Measurements from ENCODE around the gene LSS. TPM values are rescaled to one million over a fixed set of nuclear protein-coding genes. Genes with fewer than 3 reads are reported as not detected.

The LSS gene
- total RNA-seq, 4 donors from 2014 or later = 55.5 to 131 (median 115) TPM

DNA sequence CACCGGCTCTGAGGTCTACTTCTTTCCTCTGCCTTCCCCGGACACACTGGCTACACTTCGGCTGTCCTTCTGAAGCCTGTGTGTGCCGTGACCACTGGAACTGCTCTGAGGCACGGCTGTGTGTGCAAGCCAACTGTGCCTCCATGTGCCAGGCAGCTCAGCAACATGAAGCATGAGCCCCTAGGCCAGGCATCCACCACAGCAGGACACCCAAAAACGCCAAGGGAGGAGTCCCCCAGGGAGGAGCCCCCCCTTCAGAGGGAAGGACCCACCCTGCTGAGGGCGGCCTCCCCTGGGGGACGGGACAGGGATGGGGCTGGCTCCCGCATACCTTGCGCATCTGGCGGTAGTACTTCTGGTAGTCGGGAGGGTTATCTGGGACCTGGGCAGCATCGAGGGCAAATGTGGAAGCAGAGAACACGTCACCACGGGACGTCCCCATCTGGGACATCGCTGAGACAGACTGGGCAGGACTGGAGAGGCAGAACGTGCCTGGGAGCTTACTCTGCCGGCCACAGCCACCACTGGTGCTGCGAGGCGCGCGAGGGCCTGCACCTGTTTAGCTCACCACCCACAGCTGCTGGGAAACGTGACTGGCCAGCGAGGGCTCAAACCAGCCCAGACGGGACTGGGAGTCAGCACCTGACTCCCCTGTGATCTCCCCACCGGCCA lies 20.5 kb downstream of the LSS start:
- WGBS, 2 donors = 89 to 90% methylated on average over 2 to 10 of the region's 27 CpGs
- H3K4me3 ChIP-seq = no peak overlapping the region
- H3K36me3 ChIP-seq = peaks cover 40 to 100% (median 51%) of the 10 kb centered on the region in 3 donors
- no peaks in the 10 kb centered on the region for H3K9me3 ChIP-seq
- no peak for TF ChIP-seq POLR2A (IDR thresholded peaks at IDR 0.05)
- no peak for TF ChIP-seq CTCF (IDR thresholded peaks at IDR 0.05)
- H3K4me1 ChIP-seq = no peaks in the 10 kb centered on the region
- no peak overlapping the region for H3K27ac ChIP-seq
- intact Hi-C loops (cut with DNase I) = no loop called here
- no peaks in the 10 kb centered on the region for H3K27me3 ChIP-seq
- no peak for DNase-seq

- intact Hi-C loops (cut with DNase I) = no loop called here
- DNase-seq = no peak
- Histone ChIP-seq H3K9me3 (no peaks in the 10 kb centered on the region), H3K27me3 (no peaks in the 10 kb centered on the region), H3K36me3 (peaks cover 34 to 100% (median 50%) of the 10 kb centered on the region in 3 donors), H3K27ac (no peak overlapping the region), H3K4me3 (no peak overlapping the region), H3K4me1 (no peaks in the 10 kb centered on the region)
- no peak for TF ChIP-seq POLR2A (IDR thresholded peaks at IDR 0.05)
- TF ChIP-seq CTCF (IDR thresholded peaks at IDR 0.05) = no peak
- 100% methylated on average over 1 to 3 of the region's 21 CpGs for WGBS, 2 donors
Measured at GRCh38 chr21:46207006-46207919, 21.3 kb downstream of the LSS start.

DNA sequence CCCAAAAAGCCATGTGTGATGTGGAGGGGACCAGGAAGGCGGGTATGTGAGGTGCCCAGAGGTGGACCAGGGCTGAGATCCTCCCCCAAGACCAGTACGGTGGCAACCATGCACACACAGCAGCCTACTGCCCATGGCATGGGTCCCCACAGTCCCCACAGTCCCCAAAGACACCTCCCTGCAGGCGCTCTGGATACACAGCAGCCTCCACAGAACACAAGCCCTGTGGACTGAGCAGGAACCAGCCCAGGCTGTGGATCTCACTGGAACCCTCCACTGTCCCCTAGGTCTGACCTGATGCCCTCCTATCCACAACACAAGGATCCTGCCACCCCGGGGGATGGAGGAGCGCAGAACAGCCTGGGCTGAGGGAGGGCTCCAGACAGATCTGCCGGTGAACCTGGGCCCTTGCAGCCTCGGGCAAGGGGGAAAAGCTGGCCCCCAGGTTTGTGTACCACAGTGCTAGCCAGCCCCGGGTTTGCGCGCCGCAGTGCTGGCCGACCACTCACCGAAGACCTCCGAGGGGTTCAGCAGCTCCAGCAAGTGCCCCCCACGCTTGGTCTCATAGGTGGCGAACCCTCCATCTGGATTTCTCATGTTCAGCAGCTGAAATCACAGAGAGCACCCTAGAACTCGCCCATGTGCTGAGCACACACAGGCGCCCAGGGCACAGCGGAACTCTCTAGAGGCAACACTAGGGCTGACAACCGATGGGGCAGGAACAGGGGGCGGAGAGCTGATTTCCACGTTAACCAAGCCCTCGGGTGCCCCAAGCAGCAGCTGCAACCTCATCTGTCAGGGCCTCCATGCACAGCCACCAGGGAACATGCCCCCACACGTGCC lies 22.2 kb downstream of the LSS start:
- H3K9me3 ChIP-seq = no peaks in the 10 kb centered on the region
- H3K36me3 ChIP-seq = peaks cover 34 to 92% (median 50%) of the 10 kb centered on the region in 3 donors
- no peak overlapping the region for H3K4me3 ChIP-seq
- H3K27me3 ChIP-seq = no peaks in the 10 kb centered on the region
- WGBS, 2 donors = 84 to 100% methylated on average over 2 to 11 of the region's 24 CpGs
- intact Hi-C loops (cut with DNase I) = no loop called here
- DNase-seq = no peak
- no peak for TF ChIP-seq CTCF (IDR thresholded peaks at IDR 0.05)
- no peak for TF ChIP-seq POLR2A (IDR thresholded peaks at IDR 0.05)
- H3K27ac ChIP-seq = no peak overlapping the region
- H3K4me1 ChIP-seq = no peaks in the 10 kb centered on the region

DNA sequence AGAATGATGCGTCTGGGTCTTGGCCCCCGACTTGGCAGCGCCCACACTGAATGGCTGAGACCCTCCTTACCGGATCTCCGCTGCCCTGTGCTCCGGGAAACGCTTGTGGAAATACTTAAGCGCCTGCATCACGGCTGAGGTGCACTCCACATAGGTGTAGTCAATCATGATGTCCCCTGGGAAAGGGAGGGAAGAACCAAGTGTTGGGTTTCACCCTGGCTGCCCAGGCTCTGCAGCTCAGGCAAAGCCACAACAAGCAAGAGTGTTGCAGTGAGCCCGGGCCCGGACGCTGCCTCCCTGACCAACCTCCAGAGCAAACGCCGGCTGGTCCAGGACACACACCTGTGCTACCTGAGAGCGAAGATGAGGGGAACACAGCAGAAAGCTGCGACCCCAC lies 22.8 kb downstream of the LSS start:
- no peaks in the 10 kb centered on the region for H3K4me1 ChIP-seq
- no peaks in the 10 kb centered on the region for H3K27me3 ChIP-seq
- intact Hi-C loops (cut with DNase I) = no loop called here
- WGBS, 2 donors = 80 to 90% methylated on average over 1 to 2 of the region's 16 CpGs
- H3K9me3 ChIP-seq = no peaks in the 10 kb centered on the region
- DNase-seq = no peak
- no peak overlapping the region for H3K4me3 ChIP-seq
- TF ChIP-seq CTCF (IDR thresholded peaks at IDR 0.05) (no peak), POLR2A (IDR thresholded peaks at IDR 0.05) (no peak)
- H3K36me3 ChIP-seq = peaks cover 33 to 88% (median 48%) of the 10 kb centered on the region in 3 donors
- no peak overlapping the region for H3K27ac ChIP-seq
